HG03378 (cell line): ENCODE results near the gene HOMER3.

ENCODE experiments used
- ATAC-seq: cut with Tn5 transposase; IDR thresholded peaks from one replicate; pipeline ENCODE4 v1.9.1; 2021; ENCODE audit warnings: mild to moderate bottlenecking, moderate library complexity; ENCODE audit not compliant: unreplicated experiment

HOMER3 gene

GRCh38 chr19:18883526-18884304, 57.3 kb downstream of the HOMER3 start:
- ATAC-seq: no peak

DNA sequence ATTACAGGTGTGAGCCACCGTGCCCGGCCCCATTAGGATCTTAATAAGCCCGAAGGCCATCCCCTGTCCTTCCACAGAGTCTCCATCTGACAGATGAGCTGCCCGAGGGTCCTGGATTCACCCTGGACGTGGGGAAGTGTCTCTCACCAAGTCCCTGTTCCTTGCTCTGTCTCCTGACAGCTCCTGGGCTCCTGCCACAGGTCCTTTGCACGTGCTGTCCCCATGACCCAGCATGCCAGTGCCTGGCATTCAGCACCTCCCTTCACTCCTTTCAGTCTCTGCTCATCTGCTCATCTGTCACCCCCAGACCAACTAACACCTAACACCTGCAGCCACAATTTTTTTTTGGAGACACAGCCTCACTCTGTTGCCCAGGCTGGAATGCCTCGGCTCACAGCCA, 59.5 kb downstream of the HOMER3 start:
- ATAC-seq: no peak

DNA sequence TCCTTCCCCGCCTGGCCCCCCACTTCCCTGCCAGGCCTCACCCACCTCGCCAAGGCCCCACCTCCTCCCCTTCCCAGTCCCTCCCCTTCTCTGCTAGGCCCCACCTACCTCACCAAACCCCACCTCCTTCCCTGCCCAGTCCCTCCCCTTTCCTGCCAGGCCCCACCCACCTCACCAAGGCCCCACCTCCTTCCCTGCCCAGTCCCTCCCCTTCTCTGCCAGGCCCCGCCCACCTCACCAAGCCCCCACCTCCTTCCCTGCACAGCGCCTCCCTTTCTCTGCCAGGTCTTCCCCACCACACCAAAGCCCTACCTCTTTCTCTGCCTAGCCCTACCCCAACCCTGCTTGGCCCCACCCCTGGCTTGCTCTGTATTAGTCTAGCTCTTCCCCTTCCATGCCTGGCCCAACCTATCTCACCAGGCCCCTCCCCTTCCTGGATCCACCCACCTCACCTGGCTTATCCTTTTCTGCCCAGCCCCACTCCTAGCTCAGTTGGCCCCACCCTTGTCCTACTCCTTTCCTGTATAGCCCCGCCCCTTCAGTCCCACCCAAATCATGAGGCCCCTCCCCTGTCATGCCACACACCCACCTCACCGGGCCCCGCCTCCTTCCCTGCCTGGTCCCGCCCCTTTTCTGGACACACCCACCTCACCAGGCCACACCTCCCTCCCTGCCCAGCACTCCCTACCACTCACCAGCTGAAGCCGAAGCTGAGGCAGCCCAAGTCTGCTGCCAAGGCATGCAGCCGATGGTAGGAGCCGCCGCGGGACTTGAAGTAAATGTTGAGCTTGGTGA, 61.2 kb downstream of the HOMER3 start:
- ATAC-seq: no peak
